NCI-H1930 (cell line): ENCODE results near the gene JAK1.
"Not testable (repeated sequence)": the region's sequence is repeated elsewhere in the genome, so short reads cannot be mapped to it uniquely, and the experiment has no call there.

Source experiments
- DNase-seq, 2 experiments: peaks; one replicate each; lab custom pipeline; 2025; lab: John Stamatoyannopoulos, UW

JAK1 gene

DNA sequence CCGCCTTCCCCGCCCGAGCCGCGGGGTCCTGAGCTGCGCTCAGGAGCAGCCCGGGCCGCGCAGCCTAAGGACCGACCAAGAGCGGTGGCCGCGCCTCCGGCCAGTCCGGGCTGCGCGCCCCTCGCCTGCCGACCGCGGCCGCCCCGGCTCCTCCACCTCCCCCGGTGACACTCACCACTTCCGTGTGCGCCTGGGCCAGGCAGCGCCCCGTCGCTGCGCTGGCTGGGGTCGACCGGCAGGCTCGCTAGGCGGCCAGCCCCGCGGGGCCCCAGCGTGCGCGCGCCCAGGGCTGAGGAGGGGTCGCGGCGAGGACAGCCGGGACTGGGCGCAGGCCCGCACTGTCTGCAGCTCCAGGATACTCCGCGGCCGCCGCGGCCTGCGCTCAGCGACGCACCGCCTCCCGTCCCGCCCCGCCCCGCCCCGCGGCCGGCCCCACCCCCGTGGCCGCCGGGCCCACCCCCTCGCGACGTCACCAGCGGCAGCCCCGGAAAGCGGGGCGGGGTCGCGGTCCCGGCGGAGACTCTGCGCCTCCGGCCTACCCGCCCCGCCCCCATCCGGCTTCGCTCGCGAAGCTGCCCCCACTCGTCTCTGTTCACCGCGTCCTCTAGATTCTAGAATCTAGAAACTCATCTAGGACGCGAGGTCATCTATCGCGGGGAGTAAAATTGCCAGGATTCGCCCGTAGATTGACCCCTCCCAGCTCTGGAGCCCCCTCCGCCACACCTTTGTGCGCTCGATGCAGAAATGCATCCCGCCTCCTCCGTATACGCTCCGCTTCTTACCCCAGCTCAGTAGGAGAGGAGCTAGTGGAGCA lies at the start of gene JAK1:
TSS of gene JAK1 (minus strand) at position 392 of the 814 bp plus-strand sequence. CDS start 80,285 bp downstream, outside the sequence.
- peak; percentile 70 to 86 for DNase-seq

DNA sequence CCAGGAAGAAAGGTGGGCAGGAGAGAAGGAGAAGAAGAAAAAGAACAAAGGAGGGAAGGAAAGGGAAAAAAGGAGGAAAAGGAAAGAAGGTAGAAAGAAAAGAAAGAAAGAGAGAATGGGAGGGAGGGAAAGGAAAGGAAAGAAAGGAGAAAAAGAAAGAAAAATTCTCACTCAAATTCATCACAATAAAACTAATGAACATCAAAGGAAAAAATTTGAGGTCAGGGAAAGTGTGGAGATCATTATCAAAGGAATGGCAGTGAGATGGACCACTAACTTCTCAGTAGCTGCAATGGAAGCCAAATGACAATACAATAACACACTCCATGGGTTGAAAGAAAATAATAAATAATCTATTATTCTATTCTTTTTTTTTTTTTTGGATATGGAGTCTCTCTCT lies 48.0 kb upstream of the JAK1 start:
- DNase-seq = no peak

DNA sequence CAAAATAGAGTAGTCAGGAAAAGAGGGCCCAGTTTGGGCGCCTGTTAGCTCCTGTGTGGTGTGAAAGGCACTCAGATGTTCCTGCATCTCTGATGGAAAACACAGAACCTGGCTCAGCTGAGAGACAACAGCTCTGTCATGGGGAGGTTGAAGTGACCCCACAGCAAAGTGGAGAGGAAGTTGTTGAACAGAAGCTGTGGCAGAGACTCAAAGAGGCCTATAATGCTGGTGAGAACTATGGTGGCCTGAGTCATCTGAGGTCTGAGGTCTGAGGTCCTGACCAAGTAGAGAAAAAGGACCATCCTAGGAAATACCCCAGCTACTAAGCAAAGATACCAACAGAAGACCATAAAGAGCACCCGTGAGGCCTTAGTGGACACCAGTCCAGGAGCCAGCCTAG lies 45.6 kb upstream of the JAK1 start:
- DNase-seq = no peak

DNA sequence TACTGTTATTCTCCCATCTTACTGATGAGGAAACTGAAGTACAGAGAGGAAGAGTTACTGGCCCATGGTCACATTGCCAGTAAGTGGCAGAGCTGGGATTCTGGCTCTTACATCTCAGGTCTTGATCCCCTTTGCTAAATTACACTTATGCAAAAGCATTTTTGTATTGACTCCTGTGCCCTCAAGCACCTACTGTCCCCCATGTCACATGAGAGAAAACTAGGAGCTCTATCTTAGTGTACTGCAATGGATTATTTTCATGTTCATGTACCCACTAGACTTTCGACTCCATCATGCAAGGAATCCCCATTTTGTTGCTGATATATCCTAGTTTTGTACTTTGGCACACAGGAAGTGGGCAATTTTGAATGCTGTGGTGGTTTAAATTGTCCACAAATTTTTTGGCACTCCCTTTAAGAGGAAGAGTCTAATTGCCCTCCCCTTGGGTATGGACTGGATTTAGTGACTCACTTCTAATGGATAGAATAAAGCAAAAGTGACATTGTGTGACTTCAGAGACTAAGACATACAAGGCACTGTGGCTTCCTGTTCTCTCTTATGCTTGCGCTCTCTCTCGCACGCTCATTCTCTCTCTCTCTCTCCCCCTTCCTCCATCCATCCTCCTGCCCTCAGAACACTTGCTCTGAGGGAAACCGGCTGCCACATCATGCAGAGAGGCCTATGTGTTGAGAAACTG lies 43.5 kb upstream of the JAK1 start:
- no peak for DNase-seq

DNA sequence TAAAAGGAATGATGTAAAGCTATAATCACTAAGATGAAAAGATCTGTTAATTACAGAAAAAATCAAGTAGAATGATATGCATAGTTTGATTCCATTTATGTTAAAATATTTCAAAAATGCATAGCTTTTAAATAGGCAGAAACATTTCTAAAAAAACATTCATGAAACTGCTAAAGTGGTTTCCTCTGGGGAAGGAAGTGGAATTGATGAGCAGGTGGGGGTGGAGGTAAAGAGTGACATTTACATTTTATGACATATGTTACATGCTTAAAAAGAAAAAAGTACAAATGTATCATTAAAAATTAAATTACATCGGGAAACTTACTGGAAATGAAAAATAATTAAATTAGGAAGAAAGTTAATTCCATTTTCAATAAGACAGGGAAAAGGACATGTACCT lies 42.8 kb upstream of the JAK1 start:
- DNase-seq = no peak

DNA sequence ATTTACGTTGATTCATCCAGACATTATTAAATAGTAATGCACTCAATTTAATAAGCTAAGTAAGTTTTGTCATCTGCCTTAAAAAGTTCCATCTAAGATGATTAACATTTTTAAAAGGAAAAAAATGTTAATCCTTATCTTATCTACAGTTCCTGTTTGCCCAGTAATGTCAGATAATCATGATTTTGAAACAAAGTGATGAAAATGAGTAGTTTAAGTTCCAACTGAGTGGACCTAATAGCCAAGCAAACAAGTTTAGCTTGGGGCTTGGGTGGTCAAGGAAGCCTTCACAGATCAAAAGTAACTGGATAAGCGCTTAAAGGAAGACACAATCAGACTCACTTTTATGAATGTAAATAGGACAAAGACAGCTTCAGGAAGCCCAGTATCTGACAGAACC lies 40.5 kb upstream of the JAK1 start:
- no peak for DNase-seq

DNA sequence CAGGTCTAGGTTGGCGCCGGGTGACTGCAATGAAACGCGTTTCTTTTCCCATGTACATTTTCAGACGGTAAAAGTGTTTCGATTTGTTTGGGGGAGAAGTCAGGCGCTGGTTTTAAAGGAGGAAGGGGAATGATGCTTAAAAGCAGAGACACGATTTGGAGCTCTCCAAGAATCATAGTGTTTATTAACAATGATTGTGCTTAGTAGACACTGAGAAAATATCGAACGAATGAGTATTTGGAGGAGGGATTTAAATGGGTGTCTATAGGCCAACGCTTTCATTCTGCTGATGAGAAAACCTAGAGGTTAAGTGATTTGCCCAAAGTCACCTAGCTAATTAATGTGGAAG lies 36.9 kb upstream of the JAK1 start:
- no peak for DNase-seq

DNA sequence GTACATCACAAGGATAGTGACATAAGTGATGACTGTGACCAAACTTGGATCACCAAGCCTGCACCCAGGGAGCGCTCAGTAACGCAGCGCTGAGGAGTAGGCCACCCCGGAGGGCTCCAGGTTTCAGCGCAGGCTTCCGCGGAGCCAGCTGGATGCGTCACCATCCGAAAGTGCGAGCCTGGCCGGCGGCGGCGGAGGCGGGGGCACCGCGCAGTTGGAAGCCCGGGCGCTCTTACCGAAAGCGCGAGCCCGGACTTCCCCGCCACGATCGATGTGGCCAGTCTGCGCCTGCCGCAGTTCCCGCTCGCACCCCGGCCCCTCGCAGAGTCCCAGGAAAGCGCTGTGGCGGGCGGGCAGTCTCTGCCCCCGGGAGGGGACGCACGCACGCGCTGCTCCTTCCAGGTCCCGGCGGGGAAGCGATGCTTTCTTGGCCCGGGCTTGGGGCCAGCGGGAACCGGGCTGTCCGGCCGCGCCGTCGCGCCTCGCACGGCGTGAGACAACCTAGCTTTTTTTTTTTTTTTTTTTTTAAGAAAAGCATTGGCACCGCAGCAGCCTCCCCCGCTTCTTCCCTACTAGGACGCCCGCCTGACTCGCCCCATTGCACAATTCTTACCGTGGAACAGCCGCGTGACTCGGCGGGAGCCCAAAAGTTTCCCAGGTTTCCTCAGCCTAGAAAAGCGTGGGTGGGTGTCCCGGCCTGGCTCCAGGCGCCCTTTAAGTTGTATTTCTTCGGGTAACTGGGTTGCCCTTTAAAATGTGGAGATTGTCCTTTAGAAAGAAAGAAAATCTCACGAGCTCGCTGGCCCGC lies 36.4 kb upstream of the JAK1 start:
- DNase-seq = no peak

DNA sequence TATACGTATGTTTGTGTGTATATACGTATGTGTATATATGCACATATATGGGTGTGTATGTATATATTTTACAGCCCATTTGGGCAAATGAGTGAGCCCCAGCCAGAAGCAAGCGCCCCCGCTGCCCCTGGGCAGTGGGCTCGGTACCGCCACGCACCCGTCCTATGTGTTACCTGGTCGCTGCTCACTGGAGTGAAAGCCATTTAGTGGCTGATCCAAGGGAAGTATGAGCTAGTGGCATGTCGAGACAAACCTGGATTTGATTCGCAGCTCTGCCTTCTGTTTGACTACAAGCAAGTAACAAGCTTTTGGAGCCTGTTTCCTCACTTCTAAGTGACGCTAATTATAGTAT lies 35.8 kb upstream of the JAK1 start:
- no peak for DNase-seq

DNA sequence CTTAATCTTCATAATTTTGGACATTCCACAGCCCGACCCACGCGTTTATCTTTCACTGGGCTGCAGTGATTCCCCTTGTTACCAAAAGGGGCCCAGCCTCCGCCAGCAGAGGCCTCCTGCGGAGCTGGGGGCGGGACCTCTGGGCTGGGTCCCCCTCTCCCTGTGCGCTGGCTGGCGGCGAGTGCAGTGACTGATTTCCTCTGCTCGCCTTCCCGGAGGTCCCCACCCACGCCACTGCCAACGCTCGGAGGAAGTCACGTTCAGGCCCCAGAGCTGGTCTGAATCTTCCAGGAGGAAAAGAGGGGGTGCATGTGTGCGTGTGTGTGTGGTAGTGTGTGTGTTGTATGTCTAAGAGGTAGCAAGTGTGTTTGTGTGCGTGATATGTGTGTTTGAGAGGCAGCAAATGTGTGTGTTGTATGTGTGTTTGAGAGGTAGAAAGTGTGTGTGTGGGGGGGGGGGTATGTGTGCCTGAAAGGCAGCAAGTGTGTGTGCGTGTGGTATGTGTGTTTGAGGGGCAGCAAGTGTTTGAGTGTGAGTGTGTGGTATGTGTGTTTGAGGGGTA lies 35.0 kb upstream of the JAK1 start:
- no peak for DNase-seq

DNA sequence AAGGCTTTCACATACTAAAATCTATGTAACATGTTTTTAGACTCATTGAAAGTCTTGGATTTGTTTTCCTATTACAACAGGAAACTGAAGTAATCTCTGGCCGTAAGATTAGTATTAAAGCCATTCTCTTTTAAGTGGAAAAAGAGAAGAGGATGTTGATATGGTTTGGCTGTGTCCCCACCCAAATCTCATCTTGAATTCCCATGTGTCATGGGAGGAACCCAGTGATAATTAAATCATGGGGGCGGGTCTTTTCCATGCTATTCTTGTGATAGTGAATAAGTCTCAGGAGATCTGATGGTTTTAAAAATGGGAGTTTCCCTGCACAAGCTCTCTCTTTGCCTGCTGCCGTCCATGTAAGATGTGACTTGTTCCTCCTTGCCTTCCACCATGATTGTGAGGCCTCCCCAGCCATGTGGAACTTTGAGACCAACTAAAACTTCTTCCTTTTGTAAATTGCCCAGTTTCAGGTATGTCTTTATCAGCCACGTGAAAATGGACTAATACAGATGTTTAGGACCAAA lies 32.1 kb upstream of the JAK1 start:
- DNase-seq = not testable (repeated sequence)

DNA sequence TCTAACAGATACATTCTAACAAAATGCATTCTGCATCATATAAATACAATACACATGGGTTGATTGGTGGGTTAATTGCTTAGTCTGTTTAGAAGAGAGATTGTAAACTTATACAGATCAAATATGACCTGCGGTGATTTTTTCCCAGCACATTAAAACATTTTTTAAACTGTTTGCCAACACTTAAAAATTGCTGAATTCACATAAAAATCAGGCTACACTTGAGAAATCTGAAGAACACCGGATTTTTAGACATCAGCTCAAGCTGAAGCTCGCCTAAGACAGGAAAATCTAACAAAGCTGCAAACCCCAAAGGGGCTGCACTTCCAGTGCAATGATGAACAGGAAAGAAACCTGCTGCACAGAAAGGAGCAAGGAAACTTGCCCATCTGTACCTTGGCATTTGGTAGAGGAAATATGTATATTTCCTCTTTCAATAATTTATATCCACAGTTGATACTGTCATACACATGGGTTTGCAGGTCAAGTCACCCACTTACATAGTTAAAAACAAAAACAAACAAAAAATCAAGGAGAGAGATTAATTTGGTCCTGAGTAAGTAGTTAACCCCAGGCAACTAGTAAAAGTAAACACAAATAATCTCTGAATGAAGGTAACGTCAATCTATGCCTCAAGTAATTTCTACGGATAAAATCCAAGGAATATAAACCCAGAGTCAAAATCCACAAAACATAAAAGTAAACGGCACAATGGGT lies 30.4 kb upstream of the JAK1 start:
- DNase-seq = no peak

DNA sequence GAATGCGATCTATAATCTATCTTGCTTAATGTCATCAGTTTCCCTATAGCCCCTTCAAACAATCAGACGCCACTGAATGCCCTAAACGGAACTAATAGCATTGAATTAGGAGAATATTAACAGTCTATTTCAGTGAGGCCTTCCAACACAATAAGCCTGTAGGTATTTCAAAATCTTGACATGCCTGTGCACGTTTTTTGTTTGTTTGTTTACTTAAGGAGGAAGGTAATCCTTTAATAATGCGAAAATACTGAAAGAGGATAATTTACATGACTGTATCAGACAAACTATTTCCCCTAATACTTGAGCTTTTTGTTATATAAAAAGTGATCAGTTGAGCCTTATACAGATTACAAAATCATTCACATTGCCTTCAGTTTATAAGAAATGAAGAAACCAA lies 29.0 kb upstream of the JAK1 start:
- no peak for DNase-seq

DNA sequence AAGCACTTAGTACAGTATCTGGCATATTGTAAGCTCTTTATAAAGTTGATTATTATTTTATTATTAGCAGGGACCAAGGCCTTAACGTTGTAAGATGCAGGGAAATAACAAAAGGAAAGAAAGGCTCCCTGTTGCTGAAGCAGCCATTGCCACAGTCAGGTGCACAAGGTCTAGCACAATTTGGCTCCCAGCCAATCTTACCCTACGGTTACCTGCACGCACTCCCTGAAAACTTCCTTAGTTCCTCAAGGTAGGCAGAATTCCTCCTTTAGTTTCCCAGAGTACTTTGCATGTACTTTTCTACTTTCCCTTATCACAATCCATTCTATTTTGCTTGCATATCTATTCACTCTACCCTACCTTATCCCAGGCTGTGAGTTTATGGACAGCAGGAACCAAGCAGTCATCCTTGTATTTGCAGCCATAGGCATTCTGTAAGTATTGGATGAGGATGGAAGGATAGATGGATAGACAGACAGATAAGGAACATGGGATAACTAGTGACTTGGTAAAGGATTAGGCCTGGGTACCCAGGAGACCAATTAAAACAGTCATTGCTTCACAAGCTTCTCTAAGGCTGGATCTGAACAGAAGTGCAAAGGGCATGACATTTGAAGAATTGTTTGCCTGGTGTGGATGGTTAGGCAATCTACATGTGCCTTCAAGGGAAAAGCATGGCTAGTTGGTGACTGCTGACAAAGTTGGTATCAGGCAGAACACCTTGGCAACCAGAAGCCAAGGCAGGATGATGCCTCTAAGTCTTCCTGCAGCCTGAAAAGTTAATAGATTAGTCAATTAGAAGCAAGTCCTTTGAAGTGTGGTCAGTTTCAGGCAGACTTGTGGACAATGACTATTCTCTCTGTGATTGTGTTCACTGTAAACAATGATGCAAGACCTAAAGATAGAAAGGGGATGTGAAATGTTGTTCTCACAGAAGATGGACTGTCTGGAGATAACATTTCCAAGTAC lies 20.8 kb upstream of the JAK1 start:
- DNase-seq = no peak

DNA sequence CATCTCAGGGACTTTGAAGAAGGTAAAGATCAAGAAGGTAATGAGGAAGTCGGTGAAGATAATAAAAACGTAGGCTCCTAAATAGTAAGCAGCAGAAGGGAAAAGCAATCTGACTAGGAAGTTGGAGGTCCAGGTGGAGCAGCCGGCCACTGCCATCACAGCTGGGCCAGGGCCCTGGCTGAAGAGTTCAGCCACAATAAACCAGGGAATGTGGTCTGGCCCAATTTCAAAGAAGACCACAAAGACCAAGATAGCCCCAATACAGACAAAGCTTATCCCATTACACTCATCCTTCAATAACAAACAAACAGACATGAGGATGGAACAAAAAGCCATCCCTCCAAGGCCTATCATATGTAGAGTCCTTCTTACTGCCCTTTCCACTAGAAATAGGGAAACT lies 18.4 kb upstream of the JAK1 start:
- no peak for DNase-seq

DNA sequence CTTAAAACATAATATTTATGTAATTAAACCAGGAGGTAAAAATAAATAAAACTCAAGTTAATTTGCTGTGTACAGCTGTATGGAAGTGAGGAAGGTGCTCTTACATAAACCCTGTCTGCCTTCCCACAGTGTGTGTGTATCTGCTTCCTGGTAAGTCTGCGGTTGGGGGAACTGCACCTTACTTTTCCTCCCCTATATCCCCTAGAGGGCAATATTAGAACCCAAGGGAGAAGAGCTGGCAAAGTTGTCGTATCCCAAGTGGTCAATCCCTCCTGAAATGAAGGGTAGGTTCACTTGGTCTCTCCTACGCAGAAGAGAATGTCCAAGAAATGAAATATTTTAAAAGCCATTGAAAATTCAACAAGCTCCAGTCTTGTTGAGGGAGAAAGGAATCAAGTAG lies 17.8 kb upstream of the JAK1 start:
- DNase-seq = no peak

DNA sequence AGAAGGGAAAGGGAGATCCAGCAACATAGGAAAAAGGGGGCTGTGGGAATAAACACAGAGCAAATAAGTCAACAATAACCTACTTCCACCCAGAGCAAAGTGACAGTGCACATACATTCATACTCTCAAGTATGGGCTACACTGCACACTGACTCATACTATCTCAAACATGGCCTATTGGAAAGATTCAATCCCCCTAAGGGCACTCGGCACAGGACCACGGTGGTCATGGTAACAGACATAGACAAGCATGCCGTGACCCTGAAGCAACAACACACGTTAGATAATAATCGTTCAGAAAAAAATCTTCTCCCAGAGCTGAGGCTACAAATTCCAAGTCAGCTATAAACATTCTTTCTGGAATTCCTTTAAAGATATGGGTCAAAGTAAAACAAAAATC lies 16.8 kb upstream of the JAK1 start:
- no peak for DNase-seq

DNA sequence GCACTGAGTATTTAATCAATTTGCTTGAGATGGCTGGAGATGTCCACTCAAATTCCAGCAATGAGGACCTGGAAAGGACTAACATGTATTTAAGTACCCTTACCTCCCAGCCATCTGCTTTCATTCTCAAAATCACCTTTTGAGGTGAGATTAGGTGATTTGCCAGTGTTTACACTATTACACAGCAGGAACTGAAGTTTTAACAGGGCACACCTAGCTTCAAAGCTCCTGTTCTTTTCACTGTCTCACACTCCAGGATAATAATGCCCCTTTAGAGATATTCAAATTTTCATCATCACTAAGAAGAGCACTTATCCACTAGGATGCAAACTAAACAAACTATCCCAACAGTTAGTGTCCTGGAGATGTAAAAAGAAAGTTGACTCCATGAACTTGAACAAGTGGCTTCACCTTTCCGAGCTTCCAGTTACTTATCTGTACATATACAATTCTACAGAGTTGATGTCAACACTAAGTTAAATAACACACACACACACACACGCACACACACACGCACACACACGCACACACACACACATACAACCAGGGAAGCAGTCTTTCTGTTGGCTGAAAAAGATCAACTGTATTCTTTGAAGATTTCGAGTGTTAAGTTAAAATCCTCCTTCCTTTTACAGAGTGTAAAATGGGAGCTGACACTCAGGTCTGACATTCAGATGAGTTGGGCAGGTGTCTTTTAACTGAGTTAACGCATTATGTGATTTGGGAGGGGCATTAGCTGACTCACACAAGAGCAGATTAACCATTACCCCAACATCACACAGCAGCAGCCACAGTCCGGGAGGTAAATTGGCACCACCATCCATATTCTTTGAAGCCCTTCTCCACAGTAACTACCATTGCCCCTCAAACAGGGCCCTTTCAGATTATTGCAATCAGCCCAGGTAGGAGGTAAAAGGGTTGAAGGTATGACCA lies 15.5 kb upstream of the JAK1 start:
- DNase-seq = no peak
